GM12801 (cell line): ENCODE measurements around the gene ABCA2.

Experiments used
- CTCF ChIP-seq: IDR thresholded peaks from one replicate; pipeline ENCODE4 v1.5.1; 2011; ENCODE audit warnings: control low read depth; ENCODE audit not compliant: insufficient read length; ENCODE audit errors: extremely low read depth

ABCA2 gene

DNA sequence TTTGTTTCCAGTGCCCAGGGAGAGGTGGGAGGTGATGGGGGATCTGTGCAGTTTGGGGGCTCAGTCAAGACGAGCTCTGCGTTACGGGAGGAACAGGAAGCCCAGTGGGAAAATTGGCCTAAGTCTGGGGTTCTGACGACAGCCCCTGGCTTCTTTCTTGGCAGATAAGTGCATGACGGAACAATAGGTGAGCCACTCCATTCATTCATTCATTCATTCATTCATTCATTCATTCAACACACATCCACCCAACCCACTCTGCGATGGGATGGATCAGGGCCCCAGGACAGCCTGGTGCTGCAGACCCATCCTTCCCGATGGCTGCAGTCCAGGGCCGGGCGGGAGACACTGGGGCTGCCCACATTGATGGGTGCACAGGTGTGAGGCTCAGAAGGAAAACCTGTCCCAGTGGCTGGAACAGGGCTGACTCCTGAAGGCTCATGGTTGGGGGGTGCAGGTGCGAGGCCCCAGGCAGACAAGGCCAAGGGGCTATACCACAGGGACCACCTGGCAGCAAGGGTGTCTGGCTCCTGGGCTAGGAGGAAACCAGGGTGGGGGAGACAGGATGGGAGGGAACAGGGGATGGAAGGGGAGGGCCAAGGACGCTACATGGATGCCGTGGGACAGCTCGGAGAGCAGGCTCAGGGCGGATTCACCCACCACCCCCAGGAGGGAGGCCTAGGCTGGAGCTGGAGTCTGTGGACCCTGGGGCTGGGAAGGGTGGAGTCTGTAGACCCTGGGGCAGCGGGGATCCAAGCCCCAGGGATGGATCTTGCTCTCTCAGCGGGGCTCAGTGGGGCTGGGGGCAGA lies 47.2 kb downstream of the ABCA2 start:
- TF ChIP-seq CTCF = no peak

DNA sequence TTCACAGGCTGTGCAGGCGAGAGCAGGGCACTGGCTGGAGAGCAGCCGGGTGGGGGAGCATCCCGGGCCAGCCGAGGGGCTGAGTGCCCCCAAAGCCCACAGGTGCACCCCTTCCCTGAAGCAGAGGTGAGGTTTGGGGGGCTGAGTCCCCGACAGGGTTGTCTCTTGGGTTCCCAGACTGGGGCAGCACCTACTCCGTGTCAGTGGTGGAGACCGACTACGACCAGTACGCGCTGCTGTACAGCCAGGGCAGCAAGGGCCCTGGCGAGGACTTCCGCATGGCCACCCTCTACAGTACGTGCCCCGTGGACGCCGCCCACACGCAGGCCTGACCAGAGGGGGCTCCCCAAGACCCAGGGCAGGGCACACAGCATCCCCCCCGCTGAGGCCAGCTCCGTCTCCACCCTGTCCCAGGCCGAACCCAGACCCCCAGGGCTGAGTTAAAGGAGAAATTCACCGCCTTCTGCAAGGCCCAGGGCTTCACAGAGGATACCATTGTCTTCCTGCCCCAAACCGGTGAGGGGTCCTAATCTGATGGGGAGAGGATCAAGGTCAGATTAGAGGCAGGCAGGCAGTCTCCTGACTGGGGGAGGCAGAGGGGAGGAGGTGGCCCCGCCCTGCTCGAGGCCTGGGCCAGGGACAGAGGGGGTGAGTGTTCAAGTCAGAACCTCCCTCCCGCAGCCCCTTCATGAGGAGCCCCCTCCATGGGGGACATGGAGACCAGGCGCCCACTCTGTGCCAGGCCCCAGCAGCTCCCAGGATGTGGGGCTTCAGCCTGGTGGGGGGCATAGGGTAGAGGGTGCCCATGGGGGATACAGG lies 48.1 kb downstream of the ABCA2 start:
- TF ChIP-seq CTCF = no peak

- no peak for TF ChIP-seq CTCF
These were observed 49.0 kb downstream of the ABCA2 start for GRCh38 chr9:136978865-136979544.

DNA sequence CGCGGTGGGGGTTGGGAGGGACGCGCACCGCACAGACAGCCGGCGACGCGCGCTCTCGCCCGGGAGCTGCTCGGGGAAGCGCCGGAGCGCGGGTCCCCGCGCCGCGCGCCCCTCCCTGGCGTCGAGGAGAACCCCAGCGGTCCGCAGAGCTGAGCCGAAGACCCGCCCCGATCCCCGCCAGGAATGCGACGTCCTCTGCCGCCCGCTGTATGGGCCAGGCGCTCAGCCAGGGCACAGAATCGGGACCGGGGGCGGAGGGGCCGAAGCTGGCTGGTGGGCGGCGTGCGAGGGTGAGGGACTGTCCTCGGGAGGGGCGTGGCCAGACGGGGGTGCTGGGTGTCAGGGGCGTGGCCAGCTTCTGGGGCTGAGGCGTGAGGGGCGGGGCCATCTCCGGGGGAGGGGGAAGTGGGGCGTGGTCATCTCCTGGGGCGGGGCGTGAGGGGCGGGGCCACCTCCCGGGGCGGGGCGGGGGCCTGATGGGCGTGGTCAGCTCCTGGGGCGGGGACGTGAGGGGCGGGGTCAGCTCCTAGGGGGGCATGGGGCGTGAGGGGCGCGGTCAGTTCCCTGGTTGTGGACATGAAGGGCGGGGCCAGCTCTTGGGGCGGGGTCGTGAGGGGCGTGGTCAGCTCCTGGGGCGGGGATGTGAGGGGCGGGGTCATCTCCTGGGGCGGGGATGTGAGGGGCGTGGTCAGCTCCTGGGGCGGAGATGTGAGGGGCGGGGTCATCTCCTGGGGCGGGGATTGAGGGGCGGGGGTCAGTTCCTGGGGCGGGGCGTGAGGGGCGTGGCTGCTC lies 49.8 kb downstream of the ABCA2 start:
- no peak for TF ChIP-seq CTCF

GRCh38 chr9:136977649-136978072 lies 50.4 kb downstream of the ABCA2 start:
- no peak for TF ChIP-seq CTCF

DNA sequence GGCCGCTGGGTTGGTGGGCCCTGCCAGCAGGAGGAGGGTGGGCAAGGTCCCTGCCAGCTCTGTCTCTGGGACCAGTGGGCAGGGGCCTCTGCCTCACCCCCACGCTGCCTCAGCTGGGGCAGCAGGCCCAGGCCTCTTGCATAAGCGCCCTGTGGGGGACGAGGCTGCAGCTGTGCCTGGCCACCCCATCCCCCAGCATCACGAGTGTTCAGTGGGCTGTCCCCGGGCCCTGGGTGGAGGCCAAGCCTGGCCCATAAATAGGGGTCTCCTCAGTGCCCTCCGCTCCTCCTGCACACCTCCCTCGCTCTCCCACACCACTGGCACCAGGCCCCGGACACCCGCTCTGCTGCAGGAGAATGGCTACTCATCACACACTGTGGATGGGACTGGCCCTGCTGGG lies 50.8 kb downstream of the ABCA2 start, which contains the start of gene PTGDS:
TSS of gene PTGDS (plus strand) at position 282 of the 400 bp plus-strand sequence. CDS start at position 357, 75 bp downstream.
- no peak for TF ChIP-seq CTCF
